Occipital lobe (tissue), 2 donors: ENCODE data around the gene PCNX2. TPM values are rescaled to one million over a fixed set of nuclear protein-coding genes. Genes with fewer than 3 reads are reported as not detected.
"Not testable (repeated sequence)": the region's sequence is repeated elsewhere in the genome, so short reads cannot be mapped to it uniquely, and the experiment has no call there.

Experiments
- DNase-seq: peaks from one replicate; lab custom pipeline; 2025; lab: John Stamatoyannopoulos, UW
- total RNA-seq: library from RNA; depleted of rRNA; stranded (reverse); fragments of >200 nt; gene quantifications from one replicate; pipeline ENCODE4 v1.2.3, GENCODE V29; 2014

The PCNX2 gene
- total RNA-seq, 1 donor from 2014 or later: 175 TPM

- DNase-seq: no peak
These were observed 183.8 kb downstream of the PCNX2 start for GRCh38 chr1:233111731-233112130.

- no peak for DNase-seq
These were observed 186.4 kb downstream of the PCNX2 start for GRCh38 chr1:233109096-233109495.

GRCh38 chr1:233107716-233108130 is 187.8 kb downstream of the PCNX2 start:
- DNase-seq: not testable (repeated sequence)

- DNase-seq: no peak
These were observed 188.3 kb downstream of the PCNX2 start for GRCh38 chr1:233107130-233107660.

- DNase-seq: no peak
These were observed 190.3 kb downstream of the PCNX2 start for GRCh38 chr1:233105225-233105624.

- no peak for DNase-seq
These were observed 193.2 kb downstream of the PCNX2 start for GRCh38 chr1:233102341-233102740.

- DNase-seq: no peak
These were observed 197.5 kb downstream of the PCNX2 start for GRCh38 chr1:233097959-233098580.

GRCh38 chr1:233097546-233097945 is 198.0 kb downstream of the PCNX2 start:
- DNase-seq: no peak

GRCh38 chr1:233094691-233095090 is 200.8 kb downstream of the PCNX2 start:
- DNase-seq: no peak

GRCh38 chr1:233094269-233094668 is 201.3 kb downstream of the PCNX2 start:
- no peak for DNase-seq

- no peak for DNase-seq
These were observed 204.6 kb downstream of the PCNX2 start for GRCh38 chr1:233090746-233091494.

GRCh38 chr1:233089251-233089650 is 206.3 kb downstream of the PCNX2 start:
- DNase-seq: no peak

- DNase-seq: no peak
These were observed 206.9 kb downstream of the PCNX2 start for GRCh38 chr1:233088613-233089012.

- DNase-seq: no peak
These were observed 208.3 kb downstream of the PCNX2 start for GRCh38 chr1:233086961-233087881.

GRCh38 chr1:233085566-233085965 is 210.0 kb downstream of the PCNX2 start:
- no peak for DNase-seq

GRCh38 chr1:233082778-233083550 is 212.6 kb downstream of the PCNX2 start:
- no peak for DNase-seq

GRCh38 chr1:233081735-233082134 is 213.8 kb downstream of the PCNX2 start:
- no peak for DNase-seq

- not testable (repeated sequence) for DNase-seq
These were observed 214.7 kb downstream of the PCNX2 start for GRCh38 chr1:233080827-233081226.

- no peak for DNase-seq
These were observed 215.2 kb downstream of the PCNX2 start for GRCh38 chr1:233080286-233080685.

GRCh38 chr1:233079574-233079973 is 216.0 kb downstream of the PCNX2 start:
- DNase-seq: no peak

GRCh38 chr1:233078396-233078795 is 217.1 kb downstream of the PCNX2 start:
- DNase-seq: no peak
